Measurements from ENCODE around the gene TMEM127. TPM values are rescaled to one million over a fixed set of nuclear protein-coding genes. Genes with fewer than 3 reads are reported as not detected.

The TMEM127 gene
- total RNA-seq, 4 donors from 2014 or later = 18.5 to 131 (median 82.0) TPM

DNA sequence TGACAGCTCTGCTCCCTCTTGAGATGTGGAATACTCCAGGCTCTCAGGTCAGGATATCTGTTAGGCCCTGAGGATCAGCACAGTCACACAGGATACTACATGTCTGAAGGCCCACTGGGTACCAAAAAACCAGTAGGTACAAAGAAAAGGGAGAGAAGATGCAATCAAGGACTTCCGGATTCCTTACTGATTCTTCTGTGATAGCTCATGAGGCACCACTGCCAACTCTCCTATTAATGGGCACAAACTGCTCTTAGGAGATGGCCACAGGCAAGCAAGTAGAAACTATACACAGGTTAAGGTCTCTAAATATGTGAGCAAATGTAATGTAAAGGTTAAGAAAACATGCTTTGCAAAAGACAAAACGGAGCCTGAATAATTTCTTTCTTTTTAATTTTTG is 3.5 kb downstream of the TMEM127 start:
- whole genome bisulfite sequencing, 2 donors (ENCODE audit: low coverage in 1 of 2) = 73 to 90% methylated on average over 2 of the region's 2 CpGs
- H3K36me3 ChIP-seq = no peaks in the 10 kb centered on the region
- no peak overlapping the region for H3K4me3 ChIP-seq
- no peaks in the 10 kb centered on the region for H3K9me3 ChIP-seq
- H3K27me3 ChIP-seq = no peaks in the 10 kb centered on the region
- peak overlapping the region; percentile 14 to 90 (median 88) for H3K27ac ChIP-seq
- in situ Hi-C loops (cut with MboI; ENCODE audit: low pct_ligation_motif_present in 1 of 4, low pct_unique_long_range_greater_than_20kb in 1 of 4, low sequenced_read_pairs in 3 of 4) = loop anchor here in 1 of 4 donors (5.0 to 25.0 kb wide), 2 partner anchors 55 to 250 kb away; partner anchors contain the start of gene STARD7
- intact Hi-C loops (cut with DNase I; ENCODE audit: low total_unique reads) = no loop called here
- TF ChIP-seq POLR2AphosphoS5 (IDR thresholded peaks at IDR 0.05) (no peak), POLR2A (IDR thresholded peaks at IDR 0.05) (no peak), CTCF (IDR thresholded peaks at IDR 0.05) (no peak), EP300 (IDR thresholded peaks at IDR 0.05; ENCODE audit: low read depth) (no peak)
- no peak for DNase-seq
- peaks cover 49 to 84% (median 67%) of the 10 kb centered on the region in 4 donors for H3K4me1 ChIP-seq

- Histone ChIP-seq H3K9me3 (no peaks in the 10 kb centered on the region), H3K27me3 (no peaks in the 10 kb centered on the region), H3K4me3 (peak overlapping the region in 1 of 4 donors; percentile 3), H3K27ac (peak overlapping the region; percentile 88 to 90 (median 88)), H3K36me3 (no peaks in the 10 kb centered on the region), H3K4me1 (peaks cover 42 to 81% (median 60%) of the 10 kb centered on the region in 4 donors)
- in situ Hi-C loops (cut with MboI; ENCODE audit: low pct_ligation_motif_present in 1 of 4, low pct_unique_long_range_greater_than_20kb in 1 of 4, low sequenced_read_pairs in 3 of 4) (loop anchor here in 1 of 4 donors (5.0 to 25.0 kb wide), 2 partner anchors 54 to 249 kb away; partner anchors contain the start of gene STARD7), intact Hi-C loops (cut with DNase I; ENCODE audit: low total_unique reads) (no loop called here)
- 82 to 100% methylated on average over 1 to 6 of the region's 6 CpGs for WGBS, 2 donors (ENCODE audit: low coverage in 1 of 2)
- TF ChIP-seq EP300 (IDR thresholded peaks at IDR 0.05; ENCODE audit: low read depth) = no peak
- no peak for TF ChIP-seq CTCF (IDR thresholded peaks at IDR 0.05)
- no peak for TF ChIP-seq POLR2AphosphoS5 (IDR thresholded peaks at IDR 0.05)
- no peak for TF ChIP-seq POLR2A (IDR thresholded peaks at IDR 0.05)
- no peak for DNase-seq
These were observed 4.3 kb downstream of the TMEM127 start for GRCh38 chr2:96261328-96262003.

DNA sequence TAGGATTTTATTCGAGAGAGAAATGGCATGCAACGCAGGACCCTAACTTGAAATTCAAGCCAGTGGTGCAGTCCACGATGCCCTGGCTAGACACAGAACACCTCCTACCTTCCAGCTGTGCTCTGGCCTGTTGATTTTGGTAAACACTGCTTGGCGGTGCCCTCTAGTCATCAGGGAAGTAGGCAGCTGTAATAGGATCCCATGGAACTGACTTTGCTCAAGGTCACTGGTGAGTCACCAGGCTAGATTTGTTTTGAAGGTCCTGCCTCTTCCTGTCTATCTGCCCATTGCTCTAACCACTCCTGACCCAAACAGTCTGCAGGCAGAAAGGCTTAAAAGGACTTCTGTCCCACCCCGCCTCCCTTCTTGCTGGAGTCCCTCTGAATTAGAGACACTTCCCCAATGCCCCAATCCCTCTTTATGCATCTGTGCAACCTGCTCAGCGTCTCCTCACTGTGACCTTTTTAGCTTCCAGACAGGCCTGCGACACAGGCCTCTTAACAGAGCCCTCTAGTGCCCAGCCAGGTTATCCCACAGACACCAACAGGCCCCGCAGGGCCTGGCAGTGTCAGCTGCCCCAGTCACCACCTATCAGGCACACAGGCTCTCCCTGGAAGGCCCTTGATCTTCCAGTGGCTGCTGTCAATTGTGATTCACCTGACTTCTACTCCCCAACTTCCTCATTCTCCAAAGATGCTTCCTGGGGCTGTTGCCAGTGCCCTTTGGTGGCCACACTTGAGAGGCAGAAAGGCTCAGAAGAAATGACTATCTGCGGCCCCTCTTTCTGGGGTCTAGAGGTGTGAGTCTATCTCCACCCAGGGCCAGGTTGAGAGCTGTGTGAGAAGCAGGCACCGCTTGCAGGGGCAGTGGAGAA is 5.2 kb downstream of the TMEM127 start:
- Histone ChIP-seq H3K36me3 (peaks cover 0 to 6% (median 0%) of the 10 kb centered on the region in 4 donors), H3K27me3 (no peaks in the 10 kb centered on the region), H3K9me3 (no peaks in the 10 kb centered on the region), H3K4me1 (peaks cover 42 to 80% (median 59%) of the 10 kb centered on the region in 4 donors), H3K4me3 (peak overlapping the region in 1 of 4 donors; percentile 8), H3K27ac (peak overlapping the region; percentile 88 to 90 (median 88))
- 20 to 38% methylated on average over 2 to 10 of the region's 10 CpGs for WGBS, 2 donors (ENCODE audit: low coverage in 1 of 2)
- TF ChIP-seq CTCF (IDR thresholded peaks at IDR 0.05) = peak in 3 of 5 experiments; percentile 26 to 49 (median 46)
- TF ChIP-seq EP300 (IDR thresholded peaks at IDR 0.05; ENCODE audit: low read depth) = no peak
- TF ChIP-seq POLR2A (IDR thresholded peaks at IDR 0.05) = peak; percentile 58
- TF ChIP-seq POLR2AphosphoS5 (IDR thresholded peaks at IDR 0.05) = peak; percentile 25 to 83 (median 69)
- in situ Hi-C loops (cut with MboI; ENCODE audit: low pct_ligation_motif_present in 1 of 4, low pct_unique_long_range_greater_than_20kb in 1 of 4, low sequenced_read_pairs in 3 of 4) = loop anchor here in 1 of 4 donors (5.0 to 25.0 kb wide), 2 partner anchors 53 to 248 kb away; partner anchors contain the start of gene STARD7
- DNase-seq = peak; percentile 74
- intact Hi-C loops (cut with DNase I; ENCODE audit: low total_unique reads) = no loop called here

- in situ Hi-C loops (cut with MboI; ENCODE audit: low pct_ligation_motif_present in 1 of 4, low pct_unique_long_range_greater_than_20kb in 1 of 4, low sequenced_read_pairs in 3 of 4) (loop anchor here in 1 of 4 donors (25.0 kb wide), 1 partner anchor 247 kb away; no protein-coding TSS in a partner anchor), intact Hi-C loops (cut with DNase I; ENCODE audit: low total_unique reads) (no loop called here)
- Histone ChIP-seq H3K27ac (peak overlapping the region; percentile 88 to 90 (median 88)), H3K4me1 (peaks cover 43 to 75% (median 54%) of the 10 kb centered on the region in 4 donors), H3K4me3 (no peak overlapping the region), H3K9me3 (no peaks in the 10 kb centered on the region), H3K36me3 (peaks cover 0 to 16% (median 3%) of the 10 kb centered on the region in 4 donors), H3K27me3 (no peaks in the 10 kb centered on the region)
- TF ChIP-seq EP300 (IDR thresholded peaks at IDR 0.05; ENCODE audit: low read depth) (no peak), POLR2A (IDR thresholded peaks at IDR 0.05) (peak; percentile 44), POLR2AphosphoS5 (IDR thresholded peaks at IDR 0.05) (peak; percentile 45 to 72 (median 50)), CTCF (IDR thresholded peaks at IDR 0.05) (peak in 1 of 5 experiments; percentile 7)
- WGBS, 2 donors (ENCODE audit: low coverage in 1 of 2) = 20 to 41% methylated on average over 1 to 5 of the region's 5 CpGs
- DNase-seq = peak; percentile 80
These were observed 6.3 kb downstream of the TMEM127 start for GRCh38 chr2:96259497-96259921.
